ENCODE results near the gene PTPRZ1. TPM values are rescaled to one million over a fixed set of nuclear protein-coding genes. Genes with fewer than 3 reads are reported as not detected.

The PTPRZ1 gene
- total and polyA plus RNA-seq, 8 donors, result 0.60 to 2.5 (median 0.98) TPM

- no peak for TF ChIP-seq CTCF (IDR thresholded peaks at IDR 0.05)
- Histone ChIP-seq H3K27me3 (no peaks in the 10 kb centered on the region), H3K9me3 (no peaks in the 10 kb centered on the region), H3K27ac (no peak overlapping the region), H3K36me3 (no peaks in the 10 kb centered on the region), H3K4me3 (no peak overlapping the region), H3K4me1 (no peaks in the 10 kb centered on the region)
- WGBS, 2 donors, result 72 to 81% methylated on average over 2 of the region's 2 CpGs
- ATAC-seq, result no peak
- intact Hi-C loops (cut with DNase I), result no loop called here
- FAIRE-seq, result no peak
- DNase-seq, result no peak
These were observed 31.2 kb downstream of the PTPRZ1 start for GRCh38 chr7:121904120-121904519.

- no peak for TF ChIP-seq CTCF (IDR thresholded peaks at IDR 0.05)
- Histone ChIP-seq H3K9me3 (no peaks in the 10 kb centered on the region), H3K4me3 (no peak overlapping the region), H3K36me3 (no peaks in the 10 kb centered on the region), H3K4me1 (peaks cover 0 to 4% (median 0%) of the 10 kb centered on the region in 3 donors), H3K27me3 (no peaks in the 10 kb centered on the region), H3K27ac (no peak overlapping the region)
- DNase-seq (no peak), ATAC-seq (no peak), FAIRE-seq (no peak)
- intact Hi-C loops (cut with DNase I), result no loop called here
These were observed 35.1 kb downstream of the PTPRZ1 start for GRCh38 chr7:121908042-121908441.

GRCh38 chr7:121909716-121910345 lies 36.9 kb downstream of the PTPRZ1 start:
- intact Hi-C loops (cut with DNase I), result no loop called here
- Histone ChIP-seq H3K27ac (no peak overlapping the region), H3K36me3 (no peaks in the 10 kb centered on the region), H3K27me3 (no peaks in the 10 kb centered on the region), H3K4me3 (no peak overlapping the region), H3K4me1 (peaks cover 0 to 4% (median 0%) of the 10 kb centered on the region in 3 donors), H3K9me3 (no peaks in the 10 kb centered on the region)
- 93 to 94% methylated on average over 3 of the region's 3 CpGs for WGBS, 2 donors
- peak in 1 of 4 donors; percentile 46 for ATAC-seq
- DNase-seq, result no peak
- FAIRE-seq, result no peak
- no peak for TF ChIP-seq CTCF (IDR thresholded peaks at IDR 0.05)

GRCh38 chr7:121913947-121914675 lies 41.1 kb downstream of the PTPRZ1 start:
- Histone ChIP-seq H3K9me3 (no peaks in the 10 kb centered on the region), H3K4me3 (no peak overlapping the region), H3K27ac (no peak overlapping the region), H3K27me3 (no peaks in the 10 kb centered on the region), H3K36me3 (no peaks in the 10 kb centered on the region), H3K4me1 (peaks cover 0 to 4% (median 0%) of the 10 kb centered on the region in 3 donors)
- intact Hi-C loops (cut with DNase I), result no loop called here
- ATAC-seq (no peak), DNase-seq (no peak), FAIRE-seq (no peak)
- WGBS, 2 donors, result 69 to 82% methylated on average over 8 of the region's 8 CpGs
- TF ChIP-seq CTCF (IDR thresholded peaks at IDR 0.05), result no peak

Measured in pancreas (tissue), 10 donors.